Activated B cell treated with CpG ODN at 0.5 μM for 24 hours (primary cell): Measurements from ENCODE around the gene NOVA1. TPM values are rescaled to one million over a fixed set of nuclear protein-coding genes. Genes with fewer than 3 reads are reported as not detected.

Source experiments
- ATAC-seq: fragments of 200-7000 bp; cut with Tn5 transposase; one replicate; pipeline ENCODE4 v1.10.0; 2021; ENCODE audit warnings: low read depth, mild to moderate bottlenecking, moderate library complexity
- CTCF ChIA-PET: fragments of 350-600 bp; sonication (Branson Sonifier 250); formaldehyde crosslinking; loops from one replicate; lab custom pipeline; 2021; ENCODE audit warnings: antibody characterized with exemption; lab: Charles Lee
- POLR2A ChIA-PET: fragments of 350-600 bp; sonication (Branson Sonifier 250); formaldehyde crosslinking; loops from one replicate; lab custom pipeline; 2021; ENCODE audit warnings: antibody characterized with exemption; lab: Charles Lee
- DNase-seq: peaks from one replicate; pipeline ENCODE4 v3.0.0; 2022
- H3K27ac Mint-ChIP-seq: one replicate; pipeline ENCODE4 v1.8.0; 2020; ENCODE audit warnings: mixed read lengths
- H3K27me3 Mint-ChIP-seq: one replicate; pipeline ENCODE4 v1.8.0; 2021; ENCODE audit warnings: mixed read lengths
- H3K36me3 Mint-ChIP-seq: one replicate; pipeline ENCODE4 v1.8.0; 2021; ENCODE audit warnings: low read depth, mixed read lengths
- H3K4me1 Mint-ChIP-seq: one replicate; pipeline ENCODE4 v1.8.0; 2021; ENCODE audit warnings: mixed read lengths
- H3K4me3 Mint-ChIP-seq: one replicate; pipeline ENCODE4 v1.8.0; 2020; ENCODE audit warnings: mild to moderate bottlenecking, mixed read lengths
- H3K9me3 Mint-ChIP-seq: one replicate; pipeline ENCODE4 v1.8.0; 2020; ENCODE audit warnings: mixed read lengths
- intact Hi-C: fragments of 100-400 bp; cut with micrococcal nuclease; formaldehyde crosslinking; loops from one replicate; pipeline ENCODE4 v1.15.1; 2024
- total RNA-seq: library from RNA; stranded (reverse); gene quantifications from 2 replicates; pipeline ENCODE4 v1.2.3, GENCODE V29; 2022
- TF ChIP-seq, protein P1 (sequence below): fragments of 200-600 bp; IDR thresholded peaks from one replicate; pipeline ENCODE4 v1.8.0; 2022; ENCODE audit warnings: antibody characterized with exemption, mild to moderate bottlenecking

Gene NOVA1
- total RNA-seq, 1 donor from 2014 or later: not detected

DNA sequence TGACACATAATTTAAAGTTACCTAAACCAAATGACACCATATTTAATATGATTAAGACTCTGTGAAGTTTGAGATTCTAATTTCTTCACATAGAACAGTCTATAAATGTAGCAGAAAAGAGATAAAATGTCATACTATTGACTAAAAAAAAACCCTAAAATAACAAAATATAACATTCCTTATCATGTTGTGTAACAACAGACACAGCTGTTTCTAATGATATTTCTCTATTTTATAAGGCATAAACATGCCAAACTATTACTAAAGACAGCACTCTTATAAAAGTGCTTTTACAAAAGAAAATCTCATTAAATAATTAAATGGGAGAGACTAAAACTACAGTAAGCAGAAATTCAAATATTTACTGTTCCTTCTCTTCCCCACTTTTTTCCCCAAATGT is 49.4 kb downstream of the NOVA1 start:
- intact Hi-C loops: no loop called here
- H3K27me3 Mint-ChIP-seq: no peaks in the 10 kb centered on the region
- H3K9me3 Mint-ChIP-seq: no peaks in the 10 kb centered on the region
- H3K27ac Mint-ChIP-seq: no peak overlapping the region
- TF ChIP-seq, protein P1, sequence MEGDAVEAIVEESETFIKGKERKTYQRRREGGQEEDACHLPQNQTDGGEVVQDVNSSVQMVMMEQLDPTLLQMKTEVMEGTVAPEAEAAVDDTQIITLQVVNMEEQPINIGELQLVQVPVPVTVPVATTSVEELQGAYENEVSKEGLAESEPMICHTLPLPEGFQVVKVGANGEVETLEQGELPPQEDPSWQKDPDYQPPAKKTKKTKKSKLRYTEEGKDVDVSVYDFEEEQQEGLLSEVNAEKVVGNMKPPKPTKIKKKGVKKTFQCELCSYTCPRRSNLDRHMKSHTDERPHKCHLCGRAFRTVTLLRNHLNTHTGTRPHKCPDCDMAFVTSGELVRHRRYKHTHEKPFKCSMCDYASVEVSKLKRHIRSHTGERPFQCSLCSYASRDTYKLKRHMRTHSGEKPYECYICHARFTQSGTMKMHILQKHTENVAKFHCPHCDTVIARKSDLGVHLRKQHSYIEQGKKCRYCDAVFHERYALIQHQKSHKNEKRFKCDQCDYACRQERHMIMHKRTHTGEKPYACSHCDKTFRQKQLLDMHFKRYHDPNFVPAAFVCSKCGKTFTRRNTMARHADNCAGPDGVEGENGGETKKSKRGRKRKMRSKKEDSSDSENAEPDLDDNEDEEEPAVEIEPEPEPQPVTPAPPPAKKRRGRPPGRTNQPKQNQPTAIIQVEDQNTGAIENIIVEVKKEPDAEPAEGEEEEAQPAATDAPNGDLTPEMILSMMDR: no peak
- CTCF ChIA-PET: no interaction called here
- H3K4me1 Mint-ChIP-seq: no peaks in the 10 kb centered on the region
- DNase-seq (no peak), ATAC-seq (no peak)
- POLR2A ChIA-PET: no interaction called here
- no peak overlapping the region for H3K4me3 Mint-ChIP-seq
- no peaks in the 10 kb centered on the region for H3K36me3 Mint-ChIP-seq

DNA sequence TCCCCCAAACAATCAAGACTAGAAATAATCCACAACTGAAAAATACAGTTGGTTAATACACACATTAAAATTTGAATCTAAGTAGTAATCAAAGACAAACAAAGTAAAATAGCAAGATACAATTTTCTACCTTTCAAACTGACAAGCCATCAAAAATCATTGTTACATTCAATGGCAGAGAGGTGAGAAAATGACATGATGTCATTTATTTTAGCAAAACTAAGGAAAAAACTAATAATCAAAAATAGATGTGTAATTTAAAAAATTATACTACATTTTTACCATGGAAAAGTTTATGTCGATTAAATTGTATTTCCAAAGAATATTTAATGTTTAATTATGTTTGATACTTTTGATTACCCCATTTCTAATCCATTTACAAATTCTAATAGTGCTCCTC is 59.7 kb downstream of the NOVA1 start:
- Mint-ChIP-seq H3K27me3 (no peaks in the 10 kb centered on the region), H3K4me1 (no peaks in the 10 kb centered on the region), H3K27ac (no peak overlapping the region), H3K4me3 (no peak overlapping the region), H3K36me3 (no peaks in the 10 kb centered on the region), H3K9me3 (peaks cover 3% of the 10 kb centered on the region)
- DNase-seq (no peak), ATAC-seq (no peak)
- POLR2A ChIA-PET: no interaction called here
- TF ChIP-seq, protein P1: no peak
- CTCF ChIA-PET: no interaction called here
- intact Hi-C loops: no loop called here

DNA sequence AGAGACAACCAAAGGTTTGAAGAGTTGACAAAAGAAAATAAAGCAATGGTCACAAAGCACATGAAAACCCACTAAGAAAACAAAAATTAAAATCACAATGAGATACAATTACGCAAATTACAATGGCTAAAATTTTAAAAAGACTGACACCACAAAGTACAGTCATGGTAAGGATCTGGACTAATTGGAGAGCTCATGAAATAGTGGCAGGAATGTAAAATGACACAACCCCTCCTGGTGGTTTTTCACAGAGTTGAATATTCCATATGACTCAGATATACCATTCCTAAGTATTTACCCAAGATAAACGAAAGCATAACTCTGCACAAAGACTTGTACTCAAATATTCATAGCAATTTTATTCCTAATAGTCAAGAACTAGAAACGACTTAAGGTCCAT is 65.9 kb downstream of the NOVA1 start:
- DNase-seq (no peak), ATAC-seq (no peak)
- ChIA-PET CTCF (no interaction called here), POLR2A (no interaction called here)
- Mint-ChIP-seq H3K4me3 (no peak overlapping the region), H3K4me1 (no peaks in the 10 kb centered on the region), H3K27me3 (no peaks in the 10 kb centered on the region), H3K9me3 (peaks cover 3% of the 10 kb centered on the region), H3K36me3 (no peaks in the 10 kb centered on the region), H3K27ac (no peak overlapping the region)
- intact Hi-C loops: no loop called here
- TF ChIP-seq, protein P1: no peak

DNA sequence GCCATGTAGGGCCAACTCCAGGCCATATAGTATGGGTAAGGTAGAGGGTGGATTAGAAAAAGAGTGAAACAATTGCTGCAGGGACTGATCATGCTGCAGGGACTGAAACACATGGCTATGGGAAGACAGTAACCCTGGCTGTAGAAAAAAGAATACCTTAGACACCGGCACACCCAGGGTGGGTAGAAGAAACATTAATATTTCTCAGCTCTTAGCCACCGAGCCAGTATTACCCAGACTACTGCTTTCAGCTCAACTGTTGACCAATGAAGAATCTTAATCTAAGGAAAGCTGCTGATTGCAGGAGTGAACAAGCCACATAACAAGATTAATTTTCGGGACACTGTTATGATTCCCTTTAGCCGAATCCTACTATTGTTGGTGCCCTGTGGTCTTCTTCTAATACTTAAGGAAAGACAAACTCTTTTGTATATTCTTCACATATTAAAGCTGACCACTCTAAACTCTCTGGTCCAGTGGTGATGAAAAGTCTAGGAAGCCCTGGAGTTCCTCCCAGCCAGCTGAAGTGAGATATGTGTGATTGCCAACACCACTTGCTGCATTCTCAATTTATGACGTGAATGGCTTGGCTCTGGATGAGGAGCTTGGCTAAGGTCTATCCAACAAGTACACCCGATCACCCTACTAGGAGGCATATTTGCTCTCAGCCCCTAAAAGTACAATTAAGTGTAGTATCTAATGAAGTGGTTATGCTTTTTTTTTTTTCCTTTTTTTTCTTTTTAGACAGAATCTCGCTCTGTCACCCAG is 69.2 kb downstream of the NOVA1 start:
- TF ChIP-seq, protein P1: no peak
- intact Hi-C loops: no loop called here
- Mint-ChIP-seq H3K9me3 (peaks cover 3% of the 10 kb centered on the region), H3K4me1 (no peaks in the 10 kb centered on the region), H3K4me3 (no peak overlapping the region), H3K27ac (no peak overlapping the region), H3K36me3 (no peaks in the 10 kb centered on the region), H3K27me3 (no peaks in the 10 kb centered on the region)
- DNase-seq (no peak), ATAC-seq (no peak)
- ChIA-PET CTCF (no interaction called here), POLR2A (no interaction called here)

DNA sequence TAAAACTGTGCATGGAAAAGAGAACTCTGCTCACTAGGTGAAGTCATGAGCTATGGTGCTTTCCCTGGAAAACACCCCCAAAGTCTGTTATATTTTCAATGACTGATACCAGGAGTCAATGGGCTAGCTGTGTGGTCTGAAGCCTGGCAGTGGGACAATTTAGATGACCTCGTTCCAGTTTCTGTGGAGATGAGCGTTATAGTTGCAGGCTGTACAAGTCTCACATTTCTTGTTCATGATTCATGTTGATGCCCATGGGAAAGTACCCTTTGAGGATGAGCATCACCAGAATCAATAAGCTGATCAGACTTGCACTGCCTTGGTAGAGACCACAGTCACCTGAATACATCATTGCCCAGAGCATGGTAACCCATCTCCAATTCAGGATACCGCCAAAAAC is 70.7 kb downstream of the NOVA1 start:
- ChIA-PET CTCF (no interaction called here), POLR2A (no interaction called here)
- no peak for DNase-seq
- Mint-ChIP-seq H3K27me3 (no peaks in the 10 kb centered on the region), H3K36me3 (no peaks in the 10 kb centered on the region), H3K9me3 (no peaks in the 10 kb centered on the region), H3K4me3 (no peak overlapping the region), H3K27ac (no peak overlapping the region), H3K4me1 (no peaks in the 10 kb centered on the region)
- ATAC-seq: no peak
- intact Hi-C loops: no loop called here
- TF ChIP-seq, protein P1: no peak
